Measurements from ENCODE around the gene RELA.

RELA gene

GRCh38 chr11:65651589-65652510 is 10.9 kb downstream of the RELA start:
- Histone ChIP-seq H3K9ac (ENCODE audit: insufficient read length) (peak overlapping the region; percentile 81), H3K36me3 (ENCODE audit: insufficient read depth, low read length) (peaks cover 25% of the 10 kb centered on the region), H3K4me3 (peak overlapping the region; percentile 90), H3K9me3 (ENCODE audit: low read depth, low read length) (no peaks in the 10 kb centered on the region), H3K27ac (peak overlapping the region; percentile 94)
- no peak for TF ChIP-seq FOXP2 (optimal IDR thresholded peaks at IDR 0.05; ENCODE audit: control extremely low read depth, extremely low read length, insufficient read depth)
- TF ChIP-seq POLR2AphosphoS5 (IDR thresholded peaks at IDR 0.05; ENCODE audit: borderline replicate concordance, low read depth, low read length): no peak
- no peak for TF ChIP-seq EZH2 (IDR thresholded peaks at IDR 0.05)
- DNase-seq (ENCODE audit: low read depth, low spot score): no peak

GRCh38 chr11:65651339-65651588 is 11.5 kb downstream of the RELA start:
- no peaks in the 10 kb centered on the region for H3K9me3 ChIP-seq (ENCODE audit: low read depth, low read length)
- H3K27ac ChIP-seq: peak overlapping the region; percentile 47; the same call in 1 of the 2 replicates
- H3K4me3 ChIP-seq: no peak overlapping the region
- TF ChIP-seq POLR2AphosphoS5 (IDR thresholded peaks at IDR 0.05; ENCODE audit: borderline replicate concordance, low read depth, low read length): no peak
- TF ChIP-seq FOXP2 (optimal IDR thresholded peaks at IDR 0.05; ENCODE audit: control extremely low read depth, extremely low read length, insufficient read depth): no peak
- H3K9ac ChIP-seq (ENCODE audit: insufficient read length): no peak overlapping the region
- peaks cover 23% of the 10 kb centered on the region for H3K36me3 ChIP-seq (ENCODE audit: insufficient read depth, low read length)
- DNase-seq (ENCODE audit: low read depth, low spot score): no peak

GRCh38 chr11:65650547-65651338 is 12.0 kb downstream of the RELA start:
- Histone ChIP-seq H3K36me3 (ENCODE audit: insufficient read depth, low read length) (peaks cover 18% of the 10 kb centered on the region; the same call in 1 of the 2 replicates), H3K4me3 (no peak overlapping the region), H3K27ac (no peak overlapping the region), H3K9ac (ENCODE audit: insufficient read length) (no peak overlapping the region), H3K9me3 (ENCODE audit: low read depth, low read length) (no peaks in the 10 kb centered on the region)
- DNase-seq (ENCODE audit: low read depth, low spot score): no peak
- TF ChIP-seq POLR2AphosphoS5 (IDR thresholded peaks at IDR 0.05; ENCODE audit: borderline replicate concordance, low read depth, low read length): no peak
- no peak for TF ChIP-seq EZH2 (IDR thresholded peaks at IDR 0.05)
- no peak for TF ChIP-seq FOXP2 (optimal IDR thresholded peaks at IDR 0.05; ENCODE audit: control extremely low read depth, extremely low read length, insufficient read depth)

- Histone ChIP-seq H3K36me3 (ENCODE audit: insufficient read depth, low read length) (peaks cover 11% of the 10 kb centered on the region; the same call in 1 of the 2 replicates), H3K27ac (no peak overlapping the region), H3K9me3 (ENCODE audit: low read depth, low read length) (no peaks in the 10 kb centered on the region), H3K9ac (ENCODE audit: insufficient read length) (no peak overlapping the region), H3K4me3 (no peak overlapping the region)
- DNase-seq (ENCODE audit: low read depth, low spot score): no peak
- TF ChIP-seq FOXP2 (optimal IDR thresholded peaks at IDR 0.05; ENCODE audit: control extremely low read depth, extremely low read length, insufficient read depth) (no peak), POLR2AphosphoS5 (IDR thresholded peaks at IDR 0.05; ENCODE audit: borderline replicate concordance, low read depth, low read length) (no peak), EZH2 (IDR thresholded peaks at IDR 0.05) (no peak)
Observed at GRCh38 chr11:65649656-65650546, 12.8 kb downstream of the RELA start.

- TF ChIP-seq POLR2AphosphoS5 (IDR thresholded peaks at IDR 0.05; ENCODE audit: borderline replicate concordance, low read depth, low read length) (no peak), FOXP2 (optimal IDR thresholded peaks at IDR 0.05; ENCODE audit: control extremely low read depth, extremely low read length, insufficient read depth) (no peak), EZH2 (IDR thresholded peaks at IDR 0.05) (no peak)
- no peaks in the 10 kb centered on the region for H3K9me3 ChIP-seq (ENCODE audit: low read depth, low read length)
- no peak overlapping the region for H3K4me3 ChIP-seq
- H3K27ac ChIP-seq: no peak overlapping the region
- H3K36me3 ChIP-seq (ENCODE audit: insufficient read depth, low read length): peaks cover 2% of the 10 kb centered on the region; the same call in 1 of the 2 replicates
- no peak for DNase-seq (ENCODE audit: low read depth, low spot score)
- no peak overlapping the region for H3K9ac ChIP-seq (ENCODE audit: insufficient read length)
Observed at GRCh38 chr11:65648997-65649493, 13.7 kb downstream of the RELA start.

GRCh38 chr11:65646958-65647701 is 15.6 kb downstream of the RELA start:
- no peak for TF ChIP-seq EZH2 (IDR thresholded peaks at IDR 0.05)
- TF ChIP-seq FOXP2 (optimal IDR thresholded peaks at IDR 0.05; ENCODE audit: control extremely low read depth, extremely low read length, insufficient read depth): no peak
- TF ChIP-seq POLR2AphosphoS5 (IDR thresholded peaks at IDR 0.05; ENCODE audit: borderline replicate concordance, low read depth, low read length): no peak
- Histone ChIP-seq H3K9ac (ENCODE audit: insufficient read length) (no peak overlapping the region), H3K27ac (no peak overlapping the region), H3K4me3 (no peak overlapping the region), H3K9me3 (ENCODE audit: low read depth, low read length) (no peaks in the 10 kb centered on the region), H3K36me3 (ENCODE audit: insufficient read depth, low read length) (no peaks in the 10 kb centered on the region)
- DNase-seq (ENCODE audit: low read depth, low spot score): no peak

GRCh38 chr11:65646288-65646957 is 16.3 kb downstream of the RELA start:
- no peak overlapping the region for H3K27ac ChIP-seq
- TF ChIP-seq POLR2AphosphoS5 (IDR thresholded peaks at IDR 0.05; ENCODE audit: borderline replicate concordance, low read depth, low read length): no peak
- no peaks in the 10 kb centered on the region for H3K9me3 ChIP-seq (ENCODE audit: low read depth, low read length)
- DNase-seq (ENCODE audit: low read depth, low spot score): no peak
- H3K9ac ChIP-seq (ENCODE audit: insufficient read length): no peak overlapping the region
- no peak overlapping the region for H3K4me3 ChIP-seq
- H3K36me3 ChIP-seq (ENCODE audit: insufficient read depth, low read length): no peaks in the 10 kb centered on the region

All from SK-N-MC (cell line).